ENCODE measurements around the gene SLCO3A1.

The SLCO3A1 gene

GRCh38 chr15:92143765-92144164, 290.3 kb downstream of the SLCO3A1 start:
- DNase-seq = no peak

GRCh38 chr15:92146511-92147150, 293.1 kb downstream of the SLCO3A1 start:
- DNase-seq = no peak

GRCh38 chr15:92149029-92149428, 295.5 kb downstream of the SLCO3A1 start:
- no peak for DNase-seq

GRCh38 chr15:92149465-92149864, 296.0 kb downstream of the SLCO3A1 start:
- DNase-seq = no peak

GRCh38 chr15:92151168-92151567, 297.7 kb downstream of the SLCO3A1 start:
- no peak for DNase-seq

GRCh38 chr15:92151741-92152140, 298.2 kb downstream of the SLCO3A1 start:
- no peak for DNase-seq

- DNase-seq = no peak
Measured at GRCh38 chr15:92152983-92153382, 299.5 kb downstream of the SLCO3A1 start.

- no peak for DNase-seq
Measured at GRCh38 chr15:92153620-92154019, 300.1 kb downstream of the SLCO3A1 start.

- no peak for DNase-seq
Measured at GRCh38 chr15:92155934-92156333, 302.4 kb downstream of the SLCO3A1 start.

GRCh38 chr15:92157666-92158298, 304.3 kb downstream of the SLCO3A1 start:
- DNase-seq = no peak

GRCh38 chr15:92158426-92158825, 304.9 kb downstream of the SLCO3A1 start:
- peak; percentile 55 for DNase-seq

- no peak for DNase-seq
Measured at GRCh38 chr15:92159481-92159880, 306.0 kb downstream of the SLCO3A1 start.

- DNase-seq = no peak
Measured at GRCh38 chr15:92159906-92160841, 306.7 kb downstream of the SLCO3A1 start.

- peak; percentile 8 for DNase-seq
Measured at GRCh38 chr15:92161039-92161670, 307.6 kb downstream of the SLCO3A1 start.

- DNase-seq = no peak
Measured at GRCh38 chr15:92162657-92163056, 309.1 kb downstream of the SLCO3A1 start.

- no peak for DNase-seq
Measured at GRCh38 chr15:92163641-92164040, 310.1 kb downstream of the SLCO3A1 start.

- DNase-seq = no peak
Measured at GRCh38 chr15:92164327-92165000, 311.0 kb downstream of the SLCO3A1 start.

- DNase-seq = no peak
Measured at GRCh38 chr15:92165001-92165346, 311.5 kb downstream of the SLCO3A1 start.

GRCh38 chr15:92166029-92166428, 312.5 kb downstream of the SLCO3A1 start:
- no peak for DNase-seq

GRCh38 chr15:92166751-92167405, 313.4 kb downstream of the SLCO3A1 start:
- DNase-seq = no peak

GRCh38 chr15:92167451-92167850, 313.9 kb downstream of the SLCO3A1 start:
- DNase-seq = no peak

GRCh38 chr15:92168066-92168683, 314.7 kb downstream of the SLCO3A1 start:
- no peak for DNase-seq
